Glutamatergic neuron (in vitro differentiated cells): ENCODE measurements around the gene ETS1. TPM values are rescaled to one million over a fixed set of nuclear protein-coding genes. Genes with fewer than 3 reads are reported as not detected.
"Not testable (repeated sequence)": the region's sequence is repeated elsewhere in the genome, so short reads cannot be mapped to it uniquely, and the experiment has no call there.

Experiments used
- DNase-seq: peaks from one replicate; pipeline ENCODE4 v3.0.0; 2022
- H3K27ac Mint-ChIP-seq: one replicate; pipeline ENCODE4 v1.8.0; 2020; ENCODE audit warnings: mild to moderate bottlenecking, mixed read lengths, inconsistent platforms; ENCODE audit not compliant: unreplicated experiment
- H3K27me3 Mint-ChIP-seq: one replicate; pipeline ENCODE4 v1.8.0; 2020; ENCODE audit warnings: mild to moderate bottlenecking, moderate library complexity, mixed read lengths, inconsistent platforms; ENCODE audit not compliant: unreplicated experiment
- H3K36me3 Mint-ChIP-seq: one replicate; pipeline ENCODE4 v1.8.0; 2020; ENCODE audit warnings: mild to moderate bottlenecking, mixed read lengths, inconsistent platforms; ENCODE audit not compliant: unreplicated experiment
- H3K4me1 Mint-ChIP-seq: one replicate; pipeline ENCODE4 v1.8.0; 2020; ENCODE audit warnings: mild to moderate bottlenecking, low read depth, mixed read lengths, inconsistent platforms; ENCODE audit not compliant: unreplicated experiment
- H3K4me3 Mint-ChIP-seq: one replicate; pipeline ENCODE4 v1.8.0; 2020; ENCODE audit warnings: mild to moderate bottlenecking, mixed read lengths, inconsistent platforms; ENCODE audit not compliant: unreplicated experiment
- H3K9me3 Mint-ChIP-seq: one replicate; pipeline ENCODE4 v1.8.0; 2020; ENCODE audit warnings: mild to moderate bottlenecking, moderate library complexity, mixed read lengths, inconsistent platforms; ENCODE audit not compliant: unreplicated experiment
- total RNA-seq: library from RNA; stranded (reverse); fragmentation: NEBNext Ultra II Directional; extraction: Animal tissue kit (Norgen Biotek cat#: 25700); gene quantifications from one replicate; pipeline ENCODE4 v1.2.1, GENCODE V29; 2021; ENCODE audit not compliant: unreplicated experiment
- TF ChIP-seq, protein P1 (sequence below): fragments of 200-600 bp; sonication (generic); IDR thresholded peaks from one replicate; pipeline ENCODE4 v1.5.0; 2021; ENCODE audit not compliant: partially characterized antibody, unreplicated experiment

The ETS1 gene
- total RNA-seq, 1 donor from 2014 or later = 1.0 TPM

DNA sequence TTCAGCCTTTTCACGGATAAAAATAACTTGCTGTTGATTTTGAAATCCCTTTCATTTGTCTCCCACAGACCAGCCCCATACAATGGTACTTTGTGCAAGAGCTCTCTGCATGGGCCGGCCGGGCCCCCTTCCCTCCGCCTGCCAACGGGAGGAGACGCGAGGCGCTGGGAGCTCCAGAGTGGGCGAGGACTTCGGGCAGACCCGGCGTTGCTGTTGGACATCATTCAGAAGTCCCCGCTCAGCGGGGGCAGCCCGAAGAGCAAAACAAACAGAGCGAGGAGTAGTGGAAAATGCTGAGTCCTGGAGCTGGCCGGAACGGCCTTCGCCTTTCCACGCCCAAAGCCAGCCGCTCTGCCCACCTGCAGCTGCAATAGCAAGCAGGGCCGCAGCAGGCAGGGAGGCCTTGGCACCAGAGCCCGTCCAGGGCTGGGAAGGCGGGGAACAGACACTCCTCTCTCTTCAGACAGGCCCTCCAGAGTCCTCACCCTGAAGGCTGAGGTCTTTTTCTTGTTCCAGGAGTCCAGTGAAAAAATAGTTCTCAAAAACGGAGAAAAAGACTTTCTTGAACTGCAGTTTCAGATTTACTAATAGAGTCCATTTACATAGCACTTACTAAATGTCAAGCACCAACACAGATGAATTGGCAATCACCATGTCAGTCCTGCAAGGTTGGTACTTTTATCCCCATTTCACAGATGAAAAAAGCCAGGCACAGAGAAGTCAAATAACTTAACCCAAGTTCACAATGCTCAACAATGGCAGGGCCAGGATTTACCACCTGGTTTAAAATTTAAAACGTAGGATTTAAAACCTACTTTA, 135.5 kb downstream of the ETS1 start:
- no peaks in the 10 kb centered on the region for H3K27me3 Mint-ChIP-seq
- no peaks in the 10 kb centered on the region for H3K36me3 Mint-ChIP-seq
- no peak for DNase-seq
- H3K9me3 Mint-ChIP-seq = no peaks in the 10 kb centered on the region
- no peak overlapping the region for H3K27ac Mint-ChIP-seq
- TF ChIP-seq, protein P1, sequence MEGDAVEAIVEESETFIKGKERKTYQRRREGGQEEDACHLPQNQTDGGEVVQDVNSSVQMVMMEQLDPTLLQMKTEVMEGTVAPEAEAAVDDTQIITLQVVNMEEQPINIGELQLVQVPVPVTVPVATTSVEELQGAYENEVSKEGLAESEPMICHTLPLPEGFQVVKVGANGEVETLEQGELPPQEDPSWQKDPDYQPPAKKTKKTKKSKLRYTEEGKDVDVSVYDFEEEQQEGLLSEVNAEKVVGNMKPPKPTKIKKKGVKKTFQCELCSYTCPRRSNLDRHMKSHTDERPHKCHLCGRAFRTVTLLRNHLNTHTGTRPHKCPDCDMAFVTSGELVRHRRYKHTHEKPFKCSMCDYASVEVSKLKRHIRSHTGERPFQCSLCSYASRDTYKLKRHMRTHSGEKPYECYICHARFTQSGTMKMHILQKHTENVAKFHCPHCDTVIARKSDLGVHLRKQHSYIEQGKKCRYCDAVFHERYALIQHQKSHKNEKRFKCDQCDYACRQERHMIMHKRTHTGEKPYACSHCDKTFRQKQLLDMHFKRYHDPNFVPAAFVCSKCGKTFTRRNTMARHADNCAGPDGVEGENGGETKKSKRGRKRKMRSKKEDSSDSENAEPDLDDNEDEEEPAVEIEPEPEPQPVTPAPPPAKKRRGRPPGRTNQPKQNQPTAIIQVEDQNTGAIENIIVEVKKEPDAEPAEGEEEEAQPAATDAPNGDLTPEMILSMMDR = no peak
- H3K4me1 Mint-ChIP-seq = no peaks in the 10 kb centered on the region
- H3K4me3 Mint-ChIP-seq = no peak overlapping the region

DNA sequence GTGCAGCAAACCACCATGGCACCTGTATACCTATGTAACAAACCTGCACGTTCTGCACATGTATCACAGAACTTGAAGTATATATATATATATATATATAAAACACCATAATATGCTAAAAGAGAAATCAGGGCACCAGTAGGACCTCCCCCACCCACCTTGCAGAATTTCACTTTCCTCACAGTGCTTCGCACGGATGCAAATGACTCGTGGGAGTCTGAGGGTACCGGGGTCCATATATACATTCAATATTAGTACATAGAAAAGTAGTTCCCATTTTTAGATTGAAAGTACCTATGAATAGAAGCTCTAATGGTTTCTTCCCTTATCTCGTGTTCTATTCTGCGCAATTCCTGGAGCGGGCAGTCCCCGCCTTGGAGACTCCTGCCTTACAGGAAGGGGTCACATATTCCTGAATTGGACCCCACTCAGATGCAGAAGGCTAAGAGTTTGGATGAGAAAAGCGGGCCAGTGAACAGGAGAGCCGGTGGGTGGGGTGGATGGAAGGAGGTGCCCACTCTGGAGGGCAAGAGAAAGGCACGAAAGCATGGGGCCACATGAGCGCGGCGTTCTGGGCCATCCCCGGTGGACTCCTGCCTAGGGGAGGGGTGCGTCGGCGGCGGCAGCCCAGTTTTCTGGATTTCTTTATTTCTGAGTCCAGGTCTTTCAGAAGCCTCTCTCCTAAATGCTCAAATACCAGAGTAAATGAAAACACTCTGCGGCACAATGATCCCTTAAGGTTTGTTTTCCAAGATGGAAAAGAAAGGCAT, 136.3 kb downstream of the ETS1 start:
- Mint-ChIP-seq H3K27me3 (no peaks in the 10 kb centered on the region), H3K27ac (no peak overlapping the region), H3K4me1 (no peaks in the 10 kb centered on the region), H3K9me3 (no peaks in the 10 kb centered on the region), H3K36me3 (no peaks in the 10 kb centered on the region), H3K4me3 (no peak overlapping the region)
- no peak for DNase-seq
- TF ChIP-seq, protein P1 = no peak

DNA sequence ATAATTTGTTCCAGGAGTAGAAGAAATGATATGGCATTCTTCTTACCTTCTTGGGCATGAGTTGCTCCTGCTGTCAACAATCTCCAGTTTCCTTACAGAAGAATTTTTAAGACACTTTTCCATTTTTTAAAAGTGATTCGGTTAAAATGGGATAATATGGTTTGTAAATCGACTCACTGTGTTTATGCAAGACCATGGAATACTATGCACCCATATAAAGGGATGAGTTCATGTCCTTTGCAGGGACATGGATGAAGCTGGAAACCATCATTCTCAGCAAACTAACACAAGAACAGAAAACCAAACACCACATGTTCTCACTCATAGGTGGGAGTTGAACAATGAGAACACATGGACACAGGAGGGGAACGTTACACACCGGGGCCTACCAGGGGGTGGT, 136.9 kb downstream of the ETS1 start:
- not testable (repeated sequence) for H3K9me3 Mint-ChIP-seq, H3K4me3 Mint-ChIP-seq, H3K27ac Mint-ChIP-seq, DNase-seq, H3K4me1 Mint-ChIP-seq, H3K27me3 Mint-ChIP-seq, H3K36me3 Mint-ChIP-seq

DNA sequence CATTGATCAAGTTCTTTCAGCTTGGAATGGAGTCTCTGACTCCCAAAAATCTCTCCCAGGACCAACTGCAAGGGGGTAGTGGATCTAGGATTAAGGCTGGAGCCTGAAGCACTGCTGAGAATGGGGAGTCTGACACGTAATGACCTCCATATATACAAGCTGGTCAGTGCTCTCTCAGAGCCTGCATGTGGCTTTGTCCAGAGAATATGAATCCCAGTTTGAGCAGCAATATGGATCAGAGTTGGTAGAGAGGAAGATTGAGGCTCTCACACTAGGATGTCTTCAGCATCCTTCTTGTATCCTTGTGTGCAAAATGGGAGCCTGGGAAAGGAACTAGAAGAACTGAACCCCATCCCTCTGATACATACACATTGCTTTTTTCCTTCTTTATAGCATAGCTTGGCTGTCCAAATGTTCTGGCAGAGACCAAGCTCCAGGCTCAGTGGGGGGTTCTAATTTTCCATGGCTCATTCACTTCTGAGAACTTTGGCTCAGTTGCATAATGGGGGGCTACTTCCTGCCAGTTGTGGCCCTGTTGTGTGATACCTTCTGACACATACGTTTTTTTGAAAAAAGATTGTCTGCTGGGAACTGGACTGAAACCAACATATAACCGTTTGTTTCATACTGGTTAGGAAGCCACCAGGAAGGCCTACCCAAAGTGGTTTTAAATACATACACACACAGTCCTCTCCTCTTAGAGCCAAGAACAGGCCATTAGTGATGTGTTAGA, 138.2 kb downstream of the ETS1 start:
- no peak overlapping the region for H3K4me3 Mint-ChIP-seq
- no peak overlapping the region for H3K27ac Mint-ChIP-seq
- no peaks in the 10 kb centered on the region for H3K36me3 Mint-ChIP-seq
- H3K9me3 Mint-ChIP-seq = no peaks in the 10 kb centered on the region
- TF ChIP-seq, protein P1 = no peak
- no peak for DNase-seq
- H3K27me3 Mint-ChIP-seq = no peaks in the 10 kb centered on the region
- no peaks in the 10 kb centered on the region for H3K4me1 Mint-ChIP-seq

DNA sequence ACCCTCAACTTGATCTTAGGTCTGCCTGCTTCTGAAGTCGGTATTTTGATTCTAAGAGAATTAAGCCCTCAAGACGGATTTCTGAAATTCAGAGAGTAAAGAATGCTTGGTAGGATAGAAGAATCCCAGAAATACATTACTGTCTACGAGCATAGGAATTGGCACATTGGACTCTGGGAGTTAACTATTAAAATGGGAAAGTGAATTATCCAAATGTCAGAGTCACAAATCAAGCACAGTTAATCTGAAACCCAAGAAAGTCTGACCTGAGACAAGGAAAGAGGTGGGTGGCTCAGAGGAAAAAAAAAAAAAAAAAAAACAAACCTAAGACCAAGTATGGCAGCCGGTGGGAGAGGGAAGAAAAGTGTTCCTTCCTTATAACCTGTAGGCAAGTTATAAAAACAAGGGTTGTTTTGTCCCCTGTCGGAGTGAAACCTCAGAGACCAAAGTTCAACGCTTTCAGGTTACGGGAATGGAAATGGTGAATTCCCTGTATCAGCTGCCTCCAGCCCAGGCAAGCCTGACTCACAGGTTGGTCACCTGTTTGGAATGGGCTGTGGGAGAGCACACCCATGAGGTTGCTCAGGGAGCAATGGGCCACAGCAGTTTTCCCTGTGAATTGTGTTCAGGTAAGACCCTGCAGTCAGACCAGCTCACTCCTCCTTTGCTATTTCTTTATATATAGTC, 139.0 kb downstream of the ETS1 start:
- no peaks in the 10 kb centered on the region for H3K36me3 Mint-ChIP-seq
- H3K27ac Mint-ChIP-seq = no peak overlapping the region
- TF ChIP-seq, protein P1 = no peak
- no peaks in the 10 kb centered on the region for H3K27me3 Mint-ChIP-seq
- no peaks in the 10 kb centered on the region for H3K9me3 Mint-ChIP-seq
- no peak overlapping the region for H3K4me3 Mint-ChIP-seq
- DNase-seq = no peak
- H3K4me1 Mint-ChIP-seq = no peaks in the 10 kb centered on the region
